GM18502 (cell line): ENCODE measurements around the gene OGFOD3.

Experiments used
- ATAC-seq: cut with Tn5 transposase; IDR thresholded peaks from one replicate; pipeline ENCODE4 v1.9.1; 2021; ENCODE audit warnings: mild to moderate bottlenecking; ENCODE audit not compliant: unreplicated experiment, poor library complexity

Gene OGFOD3

GRCh38 chr17:82344175-82344907 is 74.0 kb downstream of the OGFOD3 start:
- ATAC-seq, result no peak

GRCh38 chr17:82343560-82343959 is 74.8 kb downstream of the OGFOD3 start:
- no peak for ATAC-seq

- no peak for ATAC-seq
Measured at GRCh38 chr17:82342361-82343079, 75.9 kb downstream of the OGFOD3 start.

- no peak for ATAC-seq
Measured at GRCh38 chr17:82339634-82340580, 78.5 kb downstream of the OGFOD3 start.
